ENCODE results near the gene TRIM36. TPM values are rescaled to one million over a fixed set of nuclear protein-coding genes. Genes with fewer than 3 reads are reported as not detected.

TRIM36 gene
- total and polyA plus RNA-seq, 7 experiments from 2014 or later, result 0.12 to 2.6 (median 0.32) TPM; not detected in 3

- no peak for ATAC-seq
- no peak for DNase-seq
- Mint-ChIP-seq H3K9me3 (peaks cover 0 to 23% (median 4%) of the 10 kb centered on the region in 11 donors), H3K4me1 (peaks cover 5 to 20% (median 6%) of the 10 kb centered on the region in 7 donors), H3K27ac (no peak overlapping the region), H3K36me3 (peaks cover 0 to 3% (median 0%) of the 10 kb centered on the region in 5 donors), H3K4me3 (no peak overlapping the region), H3K27me3 (peaks cover 79 to 90% (median 80%) of the 10 kb centered on the region in 5 donors)
- ChIA-PET CTCF (no interaction called here), POLR2A (no interaction called here)
- intact Hi-C loops (cut with micrococcal nuclease), result loop anchor here in 1 of 2 donors (2.0 to 10.0 kb wide), 2 partner anchors 27 to 67 kb away; no protein-coding TSS in a partner anchor
- no peak overlapping the region for H3K4me3 ChIP-seq (ENCODE audit: low read length)
- H3K27ac ChIP-seq (ENCODE audit: low read depth, low read length), result no peak overlapping the region
- H3K36me3 ChIP-seq (ENCODE audit: control insufficient read depth in 2 of 3, insufficient read depth in 3 of 3, low read length in 3 of 3), result no peaks in the 10 kb centered on the region
- H3K9me3 ChIP-seq (ENCODE audit: control insufficient read depth in 2 of 3, low read length in 3 of 3), result no peaks in the 10 kb centered on the region
- peaks cover 15 to 21% of the 10 kb centered on the region in 2 donors for H3K27me3 ChIP-seq (ENCODE audit: control insufficient read depth in 2 of 2, insufficient read depth in 2 of 2, low read length in 2 of 2)
- peaks cover 10 to 16% of the 10 kb centered on the region in 2 donors for H3K4me1 ChIP-seq (ENCODE audit: control insufficient read depth in 2 of 2, insufficient read depth in 2 of 2, low read length in 2 of 2)
These were observed 12.0 kb upstream of the TRIM36 start for GRCh38 chr5:115181757-115182156.

GRCh38 chr5:115180165-115180709 lies 10.5 kb upstream of the TRIM36 start:
- no peak overlapping the region for H3K27ac Mint-ChIP-seq
- H3K27me3 Mint-ChIP-seq, result peaks cover 81 to 89% (median 86%) of the 10 kb centered on the region in 5 donors
- peak; percentile 68 for ATAC-seq
- ChIA-PET POLR2A (interaction anchor here (0.7 kb wide), 1 partner anchor 900 kb away, joined by 3 read pairs; no protein-coding TSS in a partner anchor), CTCF (no interaction called here)
- H3K9me3 Mint-ChIP-seq, result peaks cover 0 to 23% (median 4%) of the 10 kb centered on the region in 11 donors
- peaks cover 5 to 20% (median 6%) of the 10 kb centered on the region in 7 donors for H3K4me1 Mint-ChIP-seq
- Histone ChIP-seq H3K36me3 (ENCODE audit: control insufficient read depth in 2 of 3, insufficient read depth in 3 of 3, low read length in 3 of 3) (no peaks in the 10 kb centered on the region), H3K9me3 (ENCODE audit: control insufficient read depth in 2 of 3, low read length in 3 of 3) (no peaks in the 10 kb centered on the region), H3K4me1 (ENCODE audit: control insufficient read depth in 2 of 2, insufficient read depth in 2 of 2, low read length in 2 of 2) (peaks cover 10 to 16% of the 10 kb centered on the region in 2 donors), H3K4me3 (ENCODE audit: low read length) (peak overlapping the region; percentile 42), H3K27me3 (ENCODE audit: control insufficient read depth in 2 of 2, insufficient read depth in 2 of 2, low read length in 2 of 2) (peaks cover 17 to 21% of the 10 kb centered on the region in 2 donors), H3K27ac (ENCODE audit: low read depth, low read length) (no peak overlapping the region)
- intact Hi-C loops (cut with micrococcal nuclease), result loop anchor here in 1 of 2 donors (1.0 to 10.0 kb wide), 3 partner anchors 10 to 65 kb away; no protein-coding TSS in a partner anchor
- peak in 5 of 9 donors; percentile 4 to 44 (median 22) for DNase-seq
- H3K4me3 Mint-ChIP-seq, result peak overlapping the region; percentile 72 to 93 (median 83)
- H3K36me3 Mint-ChIP-seq, result peaks cover 0 to 3% (median 0%) of the 10 kb centered on the region in 5 donors

- H3K27ac ChIP-seq (ENCODE audit: low read depth, low read length), result no peak overlapping the region
- no peaks in the 10 kb centered on the region for H3K36me3 ChIP-seq (ENCODE audit: control insufficient read depth in 2 of 3, insufficient read depth in 3 of 3, low read length in 3 of 3)
- ChIA-PET POLR2A (no interaction called here), CTCF (no interaction called here)
- H3K9me3 ChIP-seq (ENCODE audit: control insufficient read depth in 2 of 3, low read length in 3 of 3), result no peaks in the 10 kb centered on the region
- Mint-ChIP-seq H3K27me3 (peaks cover 81 to 89% (median 87%) of the 10 kb centered on the region in 5 donors), H3K4me3 (peak overlapping the region; percentile 72 to 93 (median 83)), H3K36me3 (peaks cover 0 to 3% (median 0%) of the 10 kb centered on the region in 5 donors), H3K4me1 (peaks cover 5 to 20% (median 6%) of the 10 kb centered on the region in 7 donors), H3K27ac (peak overlapping the region in 1 of 9 donors; percentile 18), H3K9me3 (peaks cover 0 to 18% (median 2%) of the 10 kb centered on the region in 11 donors)
- intact Hi-C loops (cut with micrococcal nuclease), result loop anchor here (1.0 to 10.0 kb wide), 4 partner anchors 9 to 905 kb away; partner anchors contain the start of gene COMMD10 (in 2 of the 2)
- peaks cover 10 to 16% of the 10 kb centered on the region in 2 donors for H3K4me1 ChIP-seq (ENCODE audit: control insufficient read depth in 2 of 2, insufficient read depth in 2 of 2, low read length in 2 of 2)
- H3K4me3 ChIP-seq (ENCODE audit: low read length), result peak overlapping the region; percentile 42
- ATAC-seq, result peak; percentile 31
- H3K27me3 ChIP-seq (ENCODE audit: control insufficient read depth in 2 of 2, insufficient read depth in 2 of 2, low read length in 2 of 2), result peaks cover 17 to 22% of the 10 kb centered on the region in 2 donors
- DNase-seq, result peak in 3 of 9 donors; percentile 11 to 14 (median 14)
These were observed 9.9 kb upstream of the TRIM36 start for GRCh38 chr5:115179394-115180164.

GRCh38 chr5:115179030-115179393 lies 9.3 kb upstream of the TRIM36 start:
- no peak for DNase-seq
- H3K36me3 ChIP-seq (ENCODE audit: control insufficient read depth in 2 of 3, insufficient read depth in 3 of 3, low read length in 3 of 3), result no peaks in the 10 kb centered on the region
- H3K4me3 Mint-ChIP-seq, result peak overlapping the region in 6 of 10 donors; percentile 14 to 93 (median 51)
- H3K27me3 ChIP-seq (ENCODE audit: control insufficient read depth in 2 of 2, insufficient read depth in 2 of 2, low read length in 2 of 2), result peaks cover 17 to 27% of the 10 kb centered on the region in 2 donors
- peaks cover 5 to 20% (median 6%) of the 10 kb centered on the region in 7 donors for H3K4me1 Mint-ChIP-seq
- H3K27ac Mint-ChIP-seq, result no peak overlapping the region
- intact Hi-C loops (cut with micrococcal nuclease), result loop anchor here (10.0 kb wide), 1 partner anchor 906 kb away; the partner anchor contains the start of gene COMMD10 (in 2 of the 2)
- ChIA-PET POLR2A (no interaction called here), CTCF (no interaction called here)
- ATAC-seq, result no peak
- no peak overlapping the region for H3K27ac ChIP-seq (ENCODE audit: low read depth, low read length)
- no peak overlapping the region for H3K4me3 ChIP-seq (ENCODE audit: low read length)
- H3K4me1 ChIP-seq (ENCODE audit: control insufficient read depth in 2 of 2, insufficient read depth in 2 of 2, low read length in 2 of 2), result peaks cover 10 to 16% of the 10 kb centered on the region in 2 donors
- H3K27me3 Mint-ChIP-seq, result peaks cover 81 to 89% (median 87%) of the 10 kb centered on the region in 5 donors
- H3K9me3 Mint-ChIP-seq, result peaks cover 0 to 12% (median 1%) of the 10 kb centered on the region in 11 donors
- no peaks in the 10 kb centered on the region for H3K9me3 ChIP-seq (ENCODE audit: control insufficient read depth in 2 of 3, low read length in 3 of 3)
- peaks cover 0 to 3% (median 0%) of the 10 kb centered on the region in 5 donors for H3K36me3 Mint-ChIP-seq

DNA sequence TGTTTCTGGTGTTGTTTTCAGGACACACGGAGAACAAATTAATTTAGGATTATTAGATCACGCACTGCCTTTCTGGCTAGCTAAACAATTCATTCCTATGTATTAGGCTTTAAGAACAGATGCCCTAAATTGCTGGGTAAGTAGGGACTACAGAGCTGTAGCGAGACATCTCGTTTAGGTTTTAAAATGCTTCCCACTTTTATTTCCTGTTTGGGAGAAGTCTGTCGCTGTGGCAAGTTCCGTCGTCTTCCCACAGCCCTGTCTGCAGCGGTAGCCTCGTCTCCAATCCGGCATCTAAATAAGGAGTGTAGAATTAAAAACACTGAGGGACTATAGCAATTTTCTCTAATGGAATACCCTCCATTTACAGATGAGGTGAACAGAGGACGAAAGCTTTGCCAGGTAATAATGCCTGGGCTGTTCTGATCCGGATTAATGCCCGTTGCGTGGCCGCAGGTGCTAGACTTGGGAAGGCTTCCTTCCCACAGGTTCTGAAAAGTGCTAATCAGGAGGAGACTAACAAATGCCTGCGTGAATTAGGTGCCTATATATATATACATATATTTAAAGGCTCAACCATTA lies 1.3 kb upstream of the TRIM36 start:
- ChIA-PET CTCF (no interaction called here), POLR2A (no interaction called here)
- H3K4me3 Mint-ChIP-seq, result peak overlapping the region; percentile 66 to 89 (median 76)
- Histone ChIP-seq H3K27ac (ENCODE audit: low read depth, low read length) (no peak overlapping the region), H3K36me3 (ENCODE audit: control insufficient read depth in 2 of 3, insufficient read depth in 3 of 3, low read length in 3 of 3) (no peaks in the 10 kb centered on the region), H3K4me1 (ENCODE audit: control insufficient read depth in 2 of 2, insufficient read depth in 2 of 2, low read length in 2 of 2) (peaks cover 9 to 11% of the 10 kb centered on the region in 2 donors), H3K9me3 (ENCODE audit: control insufficient read depth in 2 of 3, low read length in 3 of 3) (peaks cover 0 to 8% (median 0%) of the 10 kb centered on the region in 3 experiments), H3K27me3 (ENCODE audit: control insufficient read depth in 2 of 2, insufficient read depth in 2 of 2, low read length in 2 of 2) (peaks cover 19 to 39% of the 10 kb centered on the region in 2 donors), H3K4me3 (ENCODE audit: low read length) (peak overlapping the region; percentile 70)
- peak overlapping the region in 1 of 9 donors; percentile 23 for H3K27ac Mint-ChIP-seq
- peaks cover 0 to 7% (median 5%) of the 10 kb centered on the region in 5 donors for H3K36me3 Mint-ChIP-seq
- H3K4me1 Mint-ChIP-seq, result peaks cover 6 to 17% (median 12%) of the 10 kb centered on the region in 7 donors
- no peak for ATAC-seq
- H3K9me3 Mint-ChIP-seq, result peaks cover 3 to 28% (median 12%) of the 10 kb centered on the region in 11 donors
- H3K27me3 Mint-ChIP-seq, result peaks cover 65 to 78% (median 71%) of the 10 kb centered on the region in 5 donors
- DNase-seq, result no peak
- intact Hi-C loops (cut with micrococcal nuclease), result loop anchor here (1.0 to 10.0 kb wide), 12 partner anchors 9 to 914 kb away; partner anchors contain the start of genes AP3S1 (in 2 of the 2), ATG12 (in 2 of the 2), COMMD10 (in 2 of the 2) and FEM1C (in 2 of the 2)
